CD4-positive, alpha-beta T cell treated with Interleukin-4 for 4 hours (primary cell): ENCODE data around the gene SLCO1B3.

Experiments used
- DNase-seq: peaks from one replicate; pipeline ENCODE4 v3.0.0-alpha.2; 2020

Gene SLCO1B3

DNA sequence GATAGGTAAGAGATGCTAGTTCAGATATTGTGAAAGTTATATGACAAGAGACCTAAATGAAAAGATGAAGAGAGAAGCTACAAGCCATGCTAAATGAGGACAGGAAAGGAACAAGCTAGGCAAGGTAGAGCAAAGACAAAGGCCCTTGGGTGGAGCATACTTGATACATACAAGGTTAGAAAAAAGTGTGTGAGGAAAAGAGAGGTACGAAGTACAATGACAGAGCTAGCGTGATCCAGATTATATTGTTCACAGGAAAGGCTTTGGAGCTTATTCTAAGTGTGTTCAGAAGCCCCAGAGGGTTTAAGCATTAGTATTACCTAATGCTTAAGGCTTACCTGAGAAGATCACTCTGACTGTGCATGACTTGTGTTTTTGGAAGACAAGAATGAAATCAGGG, 75.0 kb downstream of the SLCO1B3 start:
- no peak for DNase-seq

DNA sequence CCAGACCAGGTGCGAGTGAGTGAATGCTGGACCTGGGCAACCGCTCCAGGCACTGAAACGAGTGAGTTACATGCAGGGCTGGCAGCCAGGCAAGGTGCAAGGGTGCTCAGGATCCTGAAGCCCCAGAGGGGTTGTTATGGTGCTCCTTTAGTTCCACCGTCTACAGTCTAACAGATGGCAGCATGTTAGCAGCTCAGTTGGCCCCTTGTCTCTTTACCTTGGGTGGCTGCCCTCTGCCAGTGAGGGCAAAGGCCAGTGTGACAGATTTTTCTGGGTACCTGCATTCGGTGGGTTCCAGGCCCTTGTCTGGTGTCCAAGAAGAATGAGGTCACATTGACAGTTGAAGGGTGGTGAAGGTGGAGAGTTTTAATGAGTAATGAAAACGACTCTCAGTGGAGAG, 106.8 kb downstream of the SLCO1B3 start:
- DNase-seq = no peak

GRCh38 chr12:20917819-20918218, 107.3 kb downstream of the SLCO1B3 start:
- no peak for DNase-seq

GRCh38 chr12:20931894-20932293, 121.4 kb downstream of the SLCO1B3 start:
- no peak for DNase-seq

DNA sequence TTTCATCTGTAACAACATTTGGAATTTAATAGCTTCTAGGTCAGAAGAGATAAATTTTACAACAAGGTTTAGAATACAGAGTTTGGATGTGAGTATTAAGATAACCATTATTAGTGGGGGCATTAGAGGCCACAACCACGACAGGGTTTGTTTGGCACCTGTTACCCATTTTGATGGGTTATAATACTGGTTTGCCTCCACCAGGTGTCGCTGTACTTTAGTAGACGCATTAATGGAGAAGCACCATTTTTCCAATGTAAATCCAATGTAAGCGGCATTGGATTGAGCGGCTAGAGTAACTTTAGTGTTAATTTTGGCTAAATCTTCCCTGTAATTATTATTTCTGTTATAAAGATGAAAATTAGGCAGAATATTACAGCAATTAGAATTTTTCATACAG, 136.2 kb downstream of the SLCO1B3 start:
- no peak for DNase-seq

GRCh38 chr12:20950248-20950647, 139.7 kb downstream of the SLCO1B3 start:
- DNase-seq = no peak

GRCh38 chr12:20963303-20963702, 152.8 kb downstream of the SLCO1B3 start:
- no peak for DNase-seq

DNA sequence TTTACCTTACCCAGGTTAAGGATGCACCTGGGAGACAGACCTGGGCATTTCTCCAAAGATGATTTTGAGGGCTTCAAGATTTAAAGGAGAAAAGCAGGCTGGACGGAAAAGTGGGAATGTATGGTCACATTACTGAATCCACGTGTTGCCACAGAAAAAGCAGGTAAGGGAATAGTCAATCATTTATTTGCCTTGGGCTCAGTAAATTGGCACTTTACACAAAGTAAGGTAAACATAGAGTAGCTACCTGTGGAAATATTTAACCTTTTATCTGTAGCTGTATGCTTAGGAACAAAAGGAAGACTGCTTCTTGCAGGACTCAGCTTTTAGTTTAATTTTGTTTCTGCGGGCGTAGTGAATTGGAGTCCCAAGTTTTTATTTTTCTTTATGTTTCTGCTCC, 153.3 kb downstream of the SLCO1B3 start:
- DNase-seq = no peak
